DND-41 (cell line): ENCODE measurements around the gene ACSF3.

Source experiments
- EZH2 ChIP-seq: IDR thresholded peaks from 3 replicates; pipeline ENCODE4 v1.6.1; 2012; ENCODE audit warnings: borderline replicate concordance, low read depth, mild to moderate bottlenecking, moderate library complexity, low read length, inconsistent platforms; ENCODE audit not compliant: severe bottlenecking
- TF ChIP-seq, protein P1 (sequence below): IDR thresholded peaks from 2 replicates; pipeline ENCODE4 v1.5.1; 2012; ENCODE audit warnings: borderline replicate concordance, low read length, moderate library complexity, mild to moderate bottlenecking; ENCODE audit not compliant: poor library complexity, severe bottlenecking; ENCODE audit errors: extremely low read depth

DNA sequence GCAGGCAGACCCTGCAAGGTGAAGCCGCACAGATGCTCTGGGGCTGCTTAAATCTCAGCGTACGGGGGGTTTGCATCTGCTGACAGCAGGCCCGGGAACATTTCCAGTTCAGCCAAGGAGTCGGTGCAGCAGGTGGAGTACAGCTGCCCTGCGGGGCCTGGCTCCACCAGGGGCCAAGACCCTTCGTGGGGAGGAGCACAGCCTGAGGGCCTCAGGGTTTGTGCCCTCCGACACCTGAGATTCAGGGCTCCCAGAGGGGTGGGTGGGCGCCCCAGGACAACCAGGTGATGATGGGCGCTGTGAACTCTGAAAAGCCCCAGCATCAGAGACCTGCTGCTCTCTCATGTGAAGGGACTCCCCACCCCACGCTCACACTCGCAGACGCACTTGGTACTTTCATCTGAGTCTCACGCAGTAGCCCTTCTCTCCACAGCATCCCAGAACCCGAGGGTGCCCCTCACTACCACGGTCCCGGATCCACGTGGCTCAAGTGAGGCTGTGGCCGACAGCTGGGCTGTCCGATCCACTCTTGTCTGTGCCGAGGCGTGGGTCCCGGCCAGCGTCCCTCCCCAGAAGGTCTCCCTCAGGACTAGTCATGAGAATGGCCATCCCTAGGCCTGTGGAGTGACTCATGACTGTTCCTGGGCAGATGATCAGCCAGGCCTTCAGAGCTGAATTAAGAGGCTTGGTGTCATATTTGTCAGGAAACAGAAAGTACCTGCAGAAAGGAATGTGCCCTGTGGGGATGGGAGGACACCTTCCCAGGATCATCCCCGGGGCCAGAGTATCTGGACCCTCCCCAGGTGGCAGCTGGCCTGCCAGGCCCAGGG is 29.6 kb downstream of the ACSF3 start:
- TF ChIP-seq EZH2 = no peak
- TF ChIP-seq, protein P1, sequence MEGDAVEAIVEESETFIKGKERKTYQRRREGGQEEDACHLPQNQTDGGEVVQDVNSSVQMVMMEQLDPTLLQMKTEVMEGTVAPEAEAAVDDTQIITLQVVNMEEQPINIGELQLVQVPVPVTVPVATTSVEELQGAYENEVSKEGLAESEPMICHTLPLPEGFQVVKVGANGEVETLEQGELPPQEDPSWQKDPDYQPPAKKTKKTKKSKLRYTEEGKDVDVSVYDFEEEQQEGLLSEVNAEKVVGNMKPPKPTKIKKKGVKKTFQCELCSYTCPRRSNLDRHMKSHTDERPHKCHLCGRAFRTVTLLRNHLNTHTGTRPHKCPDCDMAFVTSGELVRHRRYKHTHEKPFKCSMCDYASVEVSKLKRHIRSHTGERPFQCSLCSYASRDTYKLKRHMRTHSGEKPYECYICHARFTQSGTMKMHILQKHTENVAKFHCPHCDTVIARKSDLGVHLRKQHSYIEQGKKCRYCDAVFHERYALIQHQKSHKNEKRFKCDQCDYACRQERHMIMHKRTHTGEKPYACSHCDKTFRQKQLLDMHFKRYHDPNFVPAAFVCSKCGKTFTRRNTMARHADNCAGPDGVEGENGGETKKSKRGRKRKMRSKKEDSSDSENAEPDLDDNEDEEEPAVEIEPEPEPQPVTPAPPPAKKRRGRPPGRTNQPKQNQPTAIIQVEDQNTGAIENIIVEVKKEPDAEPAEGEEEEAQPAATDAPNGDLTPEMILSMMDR = no peak
